Fibroblast of villous mesenchyme (primary cell): ENCODE results near the gene ABCA4. TPM values are rescaled to one million over a fixed set of nuclear protein-coding genes. Genes with fewer than 3 reads are reported as not detected.
"Not testable (repeated sequence)": the region's sequence is repeated elsewhere in the genome, so short reads cannot be mapped to it uniquely, and the experiment has no call there.

Experiments used
- DNase-seq: peaks from one replicate; pipeline ENCODE4 v3.0.0-alpha.2; 2010; ENCODE audit warnings: low read depth
- H3K4me3 ChIP-seq: 2 replicates; pipeline ENCODE4 v1.5.1; 2011; ENCODE audit warnings: low read depth, mild to moderate bottlenecking, low read length
- CTCF ChIP-seq: IDR thresholded peaks from 2 replicates; pipeline ENCODE4 v1.5.1; 2012; ENCODE audit warnings: low read depth, mild to moderate bottlenecking, low read length; ENCODE audit not compliant: insufficient read depth
- total RNA-seq: library from RNA; depleted of rRNA; stranded (reverse); fragments of >200 nt; gene quantifications from 2 replicates; pipeline ENCODE4 v1.2.3, GENCODE V29; 2012

ABCA4 gene
- total RNA-seq: 0.43 and 0.64 TPM in 2 replicates

GRCh38 chr1:94120991-94121390, at the start of gene ABCA4:
Gene ABCA4 (minus strand): TSS chr1:94121148. CDS start chr1:94121045, 103 bp downstream.
- no peak for DNase-seq
- TF ChIP-seq CTCF: no peak
- no peak within 1 kb of the TSS for H3K4me3 ChIP-seq

GRCh38 chr1:94169126-94169525, 48.2 kb upstream of the ABCA4 start:
- TF ChIP-seq CTCF: no peak
- no peak overlapping the region for H3K4me3 ChIP-seq
- no peak for DNase-seq

GRCh38 chr1:94165843-94166242, 44.9 kb upstream of the ABCA4 start:
- TF ChIP-seq CTCF: no peak
- DNase-seq: no peak
- H3K4me3 ChIP-seq: no peak overlapping the region

GRCh38 chr1:94164885-94165284, 43.9 kb upstream of the ABCA4 start:
- not testable (repeated sequence) for DNase-seq, H3K4me3 ChIP-seq

GRCh38 chr1:94164121-94164520, 43.2 kb upstream of the ABCA4 start:
- not testable (repeated sequence) for DNase-seq, H3K4me3 ChIP-seq

- not testable (repeated sequence) for DNase-seq, H3K4me3 ChIP-seq
Observed at GRCh38 chr1:94163249-94163648, 42.3 kb upstream of the ABCA4 start.

- H3K4me3 ChIP-seq: no peak overlapping the region
- peak; percentile 61 for DNase-seq
- TF ChIP-seq CTCF: no peak
Observed at GRCh38 chr1:94160811-94161210, 39.9 kb upstream of the ABCA4 start.

GRCh38 chr1:94156096-94156625, 35.2 kb upstream of the ABCA4 start:
- no peak overlapping the region for H3K4me3 ChIP-seq
- no peak for TF ChIP-seq CTCF
- DNase-seq: peak; percentile 58
